K562 (cell line): Measurements from ENCODE around the gene RAI1.

Experiments
- BMI1 ChIP-seq: fragments of 150-350 bp; IDR thresholded peaks from 2 replicates; pipeline ENCODE4 v1.6.1; 2014; ENCODE audit warnings: low read length
- CBX5 ChIP-seq: IDR thresholded peaks from 2 replicates; pipeline ENCODE4 v1.6.1; 2014; ENCODE audit warnings: low read depth, borderline replicate concordance
- CTCF ChIP-seq, 3 experiments: IDR thresholded peaks in 2 of 3; conservative IDR thresholded peaks in 1 of 3; 2 replicates each; pipeline ENCODE4 v1.5.1; 2011 to 2012; ENCODE audit warnings: low read length in 3 of 3, mild to moderate bottlenecking in 3 of 3, control low read depth in 2 of 3, improper control_type of control experiment in 1 of 3, inconsistent platforms in 1 of 3, low read depth in 1 of 3, mixed read lengths in 1 of 3, moderate library complexity in 1 of 3; ENCODE audit not compliant: insufficient read depth in 2 of 3
- GATAD2B ChIP-seq: fragments of 450-650 bp; IDR thresholded peaks from 2 replicates; pipeline ENCODE4 v1.6.1; 2017; ENCODE audit warnings: mild to moderate bottlenecking, borderline replicate concordance
- GTF2F1 ChIP-seq: IDR thresholded peaks from 2 replicates; pipeline ENCODE4 v1.6.1; 2011; ENCODE audit warnings: low read depth, low read length, improper control_type of control experiment
- MAFK ChIP-seq: IDR thresholded peaks from 2 replicates; pipeline ENCODE4 v1.6.1; 2011; ENCODE audit warnings: low read length, improper control_type of control experiment
- ZBED1 ChIP-seq: IDR thresholded peaks from 2 replicates; pipeline ENCODE4 v1.6.1; 2014
- ZFP1 ChIP-seq: fragments of 450-650 bp; formaldehyde crosslinking; IDR thresholded peaks from 2 replicates; pipeline ENCODE4 v1.4.0; 2020; ENCODE audit warnings: mild to moderate bottlenecking, mixed read lengths
- ZNF592 ChIP-seq: fragments of 450-650 bp; IDR thresholded peaks from 2 replicates; pipeline ENCODE4 v1.6.1; 2017; ENCODE audit warnings: antibody characterized with exemption, mild to moderate bottlenecking
- TF ChIP-seq, protein P1 (sequence below): sonication (generic); formaldehyde crosslinking; IDR thresholded peaks from 2 replicates; pipeline ENCODE4 v1.8.1; 2023; ENCODE audit warnings: missing genetic modification reagents, mild to moderate bottlenecking, borderline replicate concordance

- TF ChIP-seq MAFK (no peak), ZBED1 (no peak), CTCF (IDR thresholded peaks at IDR 0.05 in 2 of 3, conservative IDR thresholded peaks at IDR 0.05 in 1 of 3; ENCODE audit: insufficient read depth in 2 of 3, low read depth in 1 of 3, low read length in 3 of 3) (no peak), CBX5 (no peak), GATAD2B (no peak), BMI1 (no peak), GTF2F1 (no peak), ZNF592 (no peak), ZFP1 (CRISPR knock-in tag) (no peak)
- TF ChIP-seq, protein P1, sequence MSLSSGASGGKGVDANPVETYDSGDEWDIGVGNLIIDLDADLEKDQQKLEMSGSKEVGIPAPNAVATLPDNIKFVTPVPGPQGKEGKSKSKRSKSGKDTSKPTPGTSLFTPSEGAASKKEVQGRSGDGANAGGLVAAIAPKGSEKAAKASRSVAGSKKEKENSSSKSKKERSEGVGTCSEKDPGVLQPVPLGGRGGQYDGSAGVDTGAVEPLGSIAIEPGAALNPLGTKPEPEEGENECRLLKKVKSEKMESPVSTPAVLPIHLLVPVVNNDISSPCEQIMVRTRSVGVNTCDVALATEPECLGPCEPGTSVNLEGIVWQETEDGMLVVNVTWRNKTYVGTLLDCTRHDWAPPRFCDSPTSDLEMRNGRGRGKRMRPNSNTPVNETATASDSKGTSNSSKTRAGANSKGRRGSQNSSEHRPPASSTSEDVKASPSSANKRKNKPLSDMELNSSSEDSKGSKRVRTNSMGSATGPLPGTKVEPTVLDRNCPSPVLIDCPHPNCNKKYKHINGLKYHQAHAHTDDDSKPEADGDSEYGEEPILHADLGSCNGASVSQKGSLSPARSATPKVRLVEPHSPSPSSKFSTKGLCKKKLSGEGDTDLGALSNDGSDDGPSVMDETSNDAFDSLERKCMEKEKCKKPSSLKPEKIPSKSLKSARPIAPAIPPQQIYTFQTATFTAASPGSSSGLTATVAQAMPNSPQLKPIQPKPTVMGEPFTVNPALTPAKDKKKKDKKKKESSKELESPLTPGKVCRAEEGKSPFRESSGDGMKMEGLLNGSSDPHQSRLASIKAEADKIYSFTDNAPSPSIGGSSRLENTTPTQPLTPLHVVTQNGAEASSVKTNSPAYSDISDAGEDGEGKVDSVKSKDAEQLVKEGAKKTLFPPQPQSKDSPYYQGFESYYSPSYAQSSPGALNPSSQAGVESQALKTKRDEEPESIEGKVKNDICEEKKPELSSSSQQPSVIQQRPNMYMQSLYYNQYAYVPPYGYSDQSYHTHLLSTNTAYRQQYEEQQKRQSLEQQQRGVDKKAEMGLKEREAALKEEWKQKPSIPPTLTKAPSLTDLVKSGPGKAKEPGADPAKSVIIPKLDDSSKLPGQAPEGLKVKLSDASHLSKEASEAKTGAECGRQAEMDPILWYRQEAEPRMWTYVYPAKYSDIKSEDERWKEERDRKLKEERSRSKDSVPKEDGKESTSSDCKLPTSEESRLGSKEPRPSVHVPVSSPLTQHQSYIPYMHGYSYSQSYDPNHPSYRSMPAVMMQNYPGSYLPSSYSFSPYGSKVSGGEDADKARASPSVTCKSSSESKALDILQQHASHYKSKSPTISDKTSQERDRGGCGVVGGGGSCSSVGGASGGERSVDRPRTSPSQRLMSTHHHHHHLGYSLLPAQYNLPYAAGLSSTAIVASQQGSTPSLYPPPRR (CRISPR knock-in tag) = no peak
Measured at GRCh38 chr17:17794382-17794781, 113.1 kb downstream of the RAI1 start.
